ENCODE data around the gene AARSD1.
"Not testable (repeated sequence)": the region's sequence is repeated elsewhere in the genome, so short reads cannot be mapped to it uniquely, and the experiment has no call there.

Gene AARSD1

GRCh38 chr17:42920922-42921321 is 43.3 kb downstream of the AARSD1 start:
- no peak for DNase-seq (ENCODE audit: low read depth in 4 of 4, low spot score in 1 of 4)

GRCh38 chr17:42920106-42920900 is 44.0 kb downstream of the AARSD1 start:
- DNase-seq (ENCODE audit: low read depth in 4 of 4, low spot score in 1 of 4), result no peak

GRCh38 chr17:42919522-42920077 is 44.7 kb downstream of the AARSD1 start:
- not testable (repeated sequence) for DNase-seq (ENCODE audit: low read depth in 4 of 4, low spot score in 1 of 4)

- no peak for DNase-seq (ENCODE audit: low read depth in 4 of 4, low spot score in 1 of 4)
Observed at GRCh38 chr17:42918902-42919521, 45.2 kb downstream of the AARSD1 start.

GRCh38 chr17:42917236-42917603 is 47.0 kb downstream of the AARSD1 start:
- DNase-seq (ENCODE audit: low read depth in 4 of 4, low spot score in 1 of 4), result no peak

- not testable (repeated sequence) for DNase-seq (ENCODE audit: low read depth in 4 of 4, low spot score in 1 of 4)
Observed at GRCh38 chr17:42916388-42917235, 47.6 kb downstream of the AARSD1 start.

- DNase-seq (ENCODE audit: low read depth in 4 of 4, low spot score in 1 of 4), result not testable (repeated sequence)
Observed at GRCh38 chr17:42915288-42915687, 49.0 kb downstream of the AARSD1 start.

- DNase-seq (ENCODE audit: low read depth in 4 of 4, low spot score in 1 of 4), result no peak
Observed at GRCh38 chr17:42913981-42914617, 50.2 kb downstream of the AARSD1 start.

GRCh38 chr17:42913522-42913921 is 50.7 kb downstream of the AARSD1 start:
- DNase-seq (ENCODE audit: low read depth in 4 of 4, low spot score in 1 of 4), result no peak

- DNase-seq (ENCODE audit: low read depth in 4 of 4, low spot score in 1 of 4), result no peak
Observed at GRCh38 chr17:42908872-42909700, 55.2 kb downstream of the AARSD1 start.

GRCh38 chr17:42906772-42907446 is 57.3 kb downstream of the AARSD1 start:
- DNase-seq (ENCODE audit: low read depth in 4 of 4, low spot score in 1 of 4), result no peak

- no peak for DNase-seq (ENCODE audit: low read depth in 4 of 4, low spot score in 1 of 4)
Observed at GRCh38 chr17:42904110-42904469, 60.2 kb downstream of the AARSD1 start.

GRCh38 chr17:42901535-42902229 is 62.6 kb downstream of the AARSD1 start:
- DNase-seq (ENCODE audit: low read depth in 4 of 4, low spot score in 1 of 4), result no peak

Data from stimulated activated CD4-positive, alpha-beta T cell treated with anti-CD3 and anti-CD28 coated beads, Interleukin-1b, Interleukin-23, amount 100 ng/mL, for 24 hours (primary cell).